Measurements from ENCODE around the gene IRF4.

IRF4 gene

GRCh38 chr6:399785-400534, 8.4 kb downstream of the IRF4 start:
- DNase-seq, result peak; percentile 44

DNA sequence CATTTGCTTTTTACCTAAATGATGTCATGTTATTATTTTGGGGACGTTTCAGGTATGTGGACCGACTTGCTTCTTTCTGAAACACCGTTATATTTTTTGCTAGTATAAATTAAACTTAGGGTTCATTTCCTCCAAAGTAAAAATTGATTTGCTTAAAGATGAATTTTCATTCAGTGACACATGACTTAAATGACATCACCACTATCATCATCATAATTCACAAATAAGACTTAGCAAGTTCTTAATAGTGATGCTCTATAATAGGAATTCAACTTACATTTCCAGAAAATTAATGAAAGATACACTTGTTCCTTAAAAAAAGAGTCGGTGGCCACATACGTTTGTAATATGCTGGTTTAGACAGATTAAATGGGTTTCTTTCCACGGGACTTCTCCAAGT, 9.3 kb downstream of the IRF4 start:
- DNase-seq, result no peak

DNA sequence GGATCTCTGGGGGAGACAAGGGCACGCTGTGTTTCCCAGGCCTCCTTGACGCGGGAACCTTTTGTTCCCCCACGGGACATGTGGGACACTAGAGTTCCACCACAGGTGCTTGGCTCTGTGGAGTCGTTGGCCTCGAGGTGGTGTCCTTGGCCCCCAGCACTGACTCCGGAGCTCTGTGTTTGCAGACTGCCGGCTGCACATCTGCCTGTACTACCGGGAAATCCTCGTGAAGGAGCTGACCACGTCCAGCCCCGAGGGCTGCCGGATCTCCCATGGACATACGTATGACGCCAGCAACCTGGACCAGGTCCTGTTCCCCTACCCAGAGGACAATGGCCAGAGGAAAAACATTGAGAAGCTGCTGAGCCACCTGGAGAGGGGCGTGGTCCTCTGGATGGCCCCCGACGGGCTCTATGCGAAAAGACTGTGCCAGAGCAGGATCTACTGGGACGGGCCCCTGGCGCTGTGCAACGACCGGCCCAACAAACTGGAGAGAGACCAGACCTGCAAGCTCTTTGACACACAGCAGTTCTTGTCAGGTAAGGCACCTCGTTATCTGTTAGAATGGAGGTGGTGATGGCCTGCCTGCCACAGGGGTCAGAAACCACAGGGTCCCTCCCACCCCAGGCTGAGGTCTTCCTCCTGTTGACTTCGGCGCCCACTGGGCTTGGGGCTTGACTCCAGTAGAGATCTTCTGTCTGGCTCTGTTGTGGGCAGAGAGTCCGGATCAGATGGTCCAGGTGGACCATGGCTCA, 9.9 kb downstream of the IRF4 start:
- DNase-seq, result no peak

DNA sequence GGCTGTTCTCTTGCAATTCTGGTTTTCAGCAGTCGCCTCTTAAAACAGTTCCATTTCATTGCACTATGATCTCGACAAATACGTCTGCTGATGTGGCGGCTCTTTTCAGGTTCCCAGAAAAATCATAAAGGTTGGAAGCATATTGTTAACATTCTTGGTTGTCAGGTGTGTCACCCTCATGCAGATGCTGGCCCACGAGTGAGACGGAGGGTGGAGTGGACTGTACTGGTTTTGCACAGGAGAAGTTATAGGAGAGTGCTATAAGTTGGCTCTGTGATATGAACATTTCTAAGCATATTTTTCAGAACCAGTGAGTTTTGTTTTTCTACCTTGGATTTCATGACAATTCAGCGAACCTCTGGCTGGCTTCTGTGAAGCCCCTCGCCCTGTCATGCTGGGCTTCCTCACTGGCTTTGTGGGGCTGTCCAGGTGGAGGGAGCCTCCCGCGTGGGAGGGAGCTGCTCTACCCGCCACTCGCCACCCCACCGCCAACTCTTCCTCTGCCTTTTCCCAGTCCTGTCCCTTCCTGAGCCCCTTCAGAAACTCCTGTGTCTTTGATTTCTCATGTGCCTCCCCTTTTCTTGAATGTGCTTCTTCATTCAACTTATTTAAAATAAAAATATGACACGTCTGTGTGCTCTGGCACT, 10.6 kb downstream of the IRF4 start:
- no peak for DNase-seq

- no peak for DNase-seq
These were observed 11.5 kb downstream of the IRF4 start for GRCh38 chr6:402901-403658.

DNA sequence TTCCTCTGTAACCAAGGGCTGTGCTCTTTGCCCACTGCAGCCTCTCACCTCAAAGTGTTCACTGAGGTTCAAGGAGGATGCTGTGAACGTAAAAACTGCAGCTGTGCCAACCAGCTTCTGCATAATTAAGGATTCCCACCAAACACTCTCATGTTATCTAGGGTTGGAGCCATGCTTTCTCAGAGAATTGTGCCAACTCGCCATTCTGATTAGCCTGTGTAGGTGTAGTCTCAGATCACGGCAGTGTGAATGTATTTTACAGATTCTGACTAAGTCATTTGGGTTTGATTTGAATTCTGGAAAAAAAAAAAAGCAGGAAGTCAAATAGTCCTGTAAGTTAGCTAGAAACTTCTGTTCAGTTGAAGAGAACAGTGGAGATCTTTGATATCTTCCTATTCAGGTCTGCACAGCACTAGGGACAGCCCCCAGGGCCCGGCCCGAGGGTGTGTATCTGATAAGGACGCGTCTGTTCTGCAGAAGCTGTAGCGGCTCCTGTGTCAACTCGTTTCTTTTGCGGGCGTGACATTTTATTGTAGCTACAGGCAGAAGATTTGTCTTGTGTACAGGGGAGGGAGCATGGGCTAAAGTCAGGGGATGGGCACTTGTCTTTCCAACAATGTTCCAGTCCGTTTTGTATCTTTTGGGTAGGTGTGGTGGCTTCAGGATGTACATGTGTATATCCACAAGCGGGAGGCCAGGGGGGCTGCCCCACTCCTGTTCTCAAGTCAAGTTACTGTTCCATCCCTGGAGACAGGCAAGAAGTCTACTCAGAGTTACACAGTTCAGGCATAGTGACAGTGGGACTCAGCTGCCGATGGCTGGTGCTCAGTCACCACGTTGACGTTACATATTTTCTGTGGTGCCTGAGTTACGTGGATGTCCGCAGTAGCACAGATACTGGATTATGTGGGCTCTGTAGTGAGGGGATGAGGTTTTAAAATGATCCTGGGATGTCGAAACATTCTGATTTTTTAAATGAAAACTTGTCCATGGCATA, 12.4 kb downstream of the IRF4 start:
- no peak for DNase-seq

- no peak for DNase-seq
These were observed 13.3 kb downstream of the IRF4 start for GRCh38 chr6:404685-405423.

- no peak for DNase-seq
These were observed 16.6 kb downstream of the IRF4 start for GRCh38 chr6:408148-408547.

DNA sequence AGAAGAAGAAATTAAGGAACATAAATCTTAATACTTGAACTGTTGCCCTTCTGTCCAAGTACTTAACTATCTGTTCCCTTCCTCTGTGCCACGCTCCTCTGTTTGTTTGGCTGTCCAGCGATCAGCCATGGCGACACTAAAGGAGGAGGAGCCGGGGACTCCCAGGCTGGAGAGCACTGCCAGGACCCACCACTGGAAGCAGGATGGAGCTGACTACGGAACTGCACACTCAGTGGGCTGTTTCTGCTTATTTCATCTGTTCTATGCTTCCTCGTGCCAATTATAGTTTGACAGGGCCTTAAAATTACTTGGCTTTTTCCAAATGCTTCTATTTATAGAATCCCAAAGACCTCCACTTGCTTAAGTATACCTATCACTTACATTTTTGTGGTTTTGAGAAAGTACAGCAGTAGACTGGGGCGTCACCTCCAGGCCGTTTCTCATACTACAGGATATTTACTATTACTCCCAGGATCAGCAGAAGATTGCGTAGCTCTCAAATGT, 17.1 kb downstream of the IRF4 start:
- no peak for DNase-seq

GRCh38 chr6:409370-409972, 17.9 kb downstream of the IRF4 start:
- no peak for DNase-seq

GRCh38 chr6:410555-411395, 19.2 kb downstream of the IRF4 start:
- DNase-seq, result no peak

DNA sequence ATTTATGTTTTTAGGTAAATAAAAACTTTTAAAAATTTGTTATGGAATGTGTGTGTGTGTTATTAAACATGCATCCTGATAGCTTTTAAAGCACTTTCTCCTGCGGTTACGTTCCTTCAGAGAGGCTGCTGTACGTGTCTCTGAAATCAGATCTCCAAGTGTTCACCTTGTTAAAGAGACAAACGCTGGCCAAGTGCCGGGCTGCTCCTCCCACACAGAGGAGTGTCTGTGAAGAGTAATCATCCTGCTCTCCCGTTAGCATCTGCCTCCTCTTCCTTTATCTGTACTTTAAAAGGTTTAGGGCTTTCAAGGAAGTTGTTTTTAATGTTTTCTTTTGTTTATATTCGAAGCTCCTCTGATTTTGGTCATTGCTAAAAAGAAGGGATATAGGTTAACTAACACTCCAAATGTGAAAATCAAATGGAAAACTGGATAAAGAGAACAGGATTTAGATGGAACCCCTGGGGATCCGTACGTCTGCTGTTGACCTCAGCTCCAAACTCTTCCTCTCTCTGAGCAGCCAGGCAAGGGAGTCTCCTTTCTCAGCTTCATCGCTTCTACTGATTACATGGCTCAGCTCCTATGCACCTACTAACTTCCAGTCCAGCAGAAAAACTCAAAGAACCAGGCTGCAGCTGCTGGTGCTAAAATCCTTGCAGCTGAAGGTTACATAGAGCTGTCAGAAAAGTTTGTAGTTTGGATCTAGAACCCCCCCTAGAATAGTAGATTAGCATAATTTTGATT, 20.0 kb downstream of the IRF4 start:
- no peak for DNase-seq

DNA sequence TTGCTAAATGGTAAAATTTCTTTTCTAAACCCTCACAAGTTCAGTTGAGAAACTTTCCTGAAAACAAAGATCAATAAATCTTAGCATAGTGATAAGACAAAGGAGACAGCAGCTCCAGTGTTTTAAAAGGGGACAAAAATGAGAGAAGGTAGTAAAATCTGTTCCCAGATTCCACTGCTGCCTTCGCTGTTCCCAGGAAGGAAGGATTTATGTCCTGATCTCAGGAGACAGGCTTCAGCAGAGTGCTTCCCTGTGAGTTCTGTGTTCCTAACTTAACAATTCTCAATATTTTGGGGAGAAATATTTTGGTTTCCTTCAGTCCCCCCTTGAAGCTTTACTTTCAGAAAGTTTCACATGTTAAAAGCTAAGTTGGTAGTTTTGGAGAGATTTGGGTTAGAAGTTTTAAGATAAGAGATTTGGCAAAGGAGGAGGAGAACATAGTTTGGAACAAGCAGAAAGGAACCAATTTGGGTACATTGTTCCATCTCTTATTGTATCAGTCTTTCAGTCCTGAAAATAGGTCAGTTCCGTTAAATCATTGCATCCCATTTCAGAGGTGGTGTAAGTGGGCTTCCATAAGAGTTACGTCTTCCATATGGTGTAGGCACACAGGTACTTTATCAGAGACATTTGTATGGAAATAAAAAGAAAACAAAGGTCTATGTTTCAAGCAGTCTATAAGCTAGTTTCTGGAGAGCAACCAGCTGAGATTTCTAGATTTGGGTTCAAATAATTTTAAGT, 20.8 kb downstream of the IRF4 start:
- no peak for DNase-seq

GRCh38 chr6:414447-414846, 22.9 kb downstream of the IRF4 start:
- DNase-seq, result no peak

- DNase-seq, result no peak
These were observed 23.5 kb downstream of the IRF4 start for GRCh38 chr6:415087-415486.

DNA sequence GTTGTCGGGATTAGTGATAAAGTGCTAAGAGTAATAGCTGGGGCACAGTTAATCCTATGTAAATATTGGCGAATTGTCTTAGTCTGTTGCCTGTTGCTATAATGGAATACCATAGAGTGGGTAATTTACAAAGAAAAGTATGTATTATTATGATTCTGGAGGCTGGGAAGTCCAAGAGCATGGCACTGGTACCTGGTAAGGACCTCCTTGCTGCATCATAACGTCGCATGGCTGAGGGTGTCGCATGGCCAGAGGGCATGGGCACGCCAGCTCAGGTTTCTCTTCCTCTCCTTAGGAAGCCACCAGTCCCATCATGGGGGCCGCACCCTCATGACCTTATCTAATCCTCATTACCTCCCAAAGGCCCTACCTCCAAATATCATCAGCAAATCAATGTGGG, 29.7 kb downstream of the IRF4 start:
- no peak for DNase-seq

- DNase-seq, result no peak
These were observed 31.0 kb downstream of the IRF4 start for GRCh38 chr6:422433-423054.
